IPS-20b (cell line): ENCODE results near the gene BRS3.

Experiments
- H3K27ac ChIP-seq: one replicate; pipeline ENCODE4 v1.5.1; 2013; ENCODE audit warnings: low read length
- H3K27me3 ChIP-seq: 2 replicates; pipeline ENCODE4 v1.6.1; 2013; ENCODE audit warnings: mild to moderate bottlenecking, low read length, inconsistent platforms; ENCODE audit not compliant: insufficient read depth
- H3K36me3 ChIP-seq: 2 replicates; pipeline ENCODE4 v1.6.1; 2013; ENCODE audit warnings: low read depth, mild to moderate bottlenecking, inconsistent platforms, low read length, moderate library complexity; ENCODE audit not compliant: insufficient read depth
- H3K4me1 ChIP-seq: 2 replicates; pipeline ENCODE4 v1.6.1; 2013; ENCODE audit warnings: mild to moderate bottlenecking, control low read depth, inconsistent platforms, low read length, moderate library complexity; ENCODE audit not compliant: insufficient read depth
- H3K4me3 ChIP-seq: 2 replicates; pipeline ENCODE4 v1.5.1; 2013; ENCODE audit warnings: mild to moderate bottlenecking, low read length, inconsistent platforms
- H3K9ac ChIP-seq: 2 replicates; pipeline ENCODE4 v1.6.1; 2013; ENCODE audit warnings: low read depth, mild to moderate bottlenecking, inconsistent platforms, low read length, moderate library complexity
- H3K9me3 ChIP-seq: 2 replicates; pipeline ENCODE4 v1.6.1; 2013; ENCODE audit warnings: mild to moderate bottlenecking, low read depth, low read length, inconsistent platforms; ENCODE audit not compliant: insufficient read depth

BRS3 gene

GRCh38 chrX:136464589-136464988, 23.2 kb upstream of the BRS3 start:
- Histone ChIP-seq H3K27ac (no peak overlapping the region), H3K9ac (no peak overlapping the region), H3K27me3 (no peaks in the 10 kb centered on the region)

GRCh38 chrX:136467303-136467702, 20.4 kb upstream of the BRS3 start:
- H3K27me3 ChIP-seq = no peaks in the 10 kb centered on the region
- H3K9me3 ChIP-seq = no peaks in the 10 kb centered on the region
- no peaks in the 10 kb centered on the region for H3K36me3 ChIP-seq
- no peak overlapping the region for H3K27ac ChIP-seq
- no peaks in the 10 kb centered on the region for H3K4me1 ChIP-seq
- no peak overlapping the region for H3K9ac ChIP-seq
- H3K4me3 ChIP-seq = no peak overlapping the region

More at GRCh38 chrX:136464589-136464988, 23.2 kb upstream of the BRS3 start:
- Histone ChIP-seq H3K36me3 (no peaks in the 10 kb centered on the region), H3K4me1 (no peaks in the 10 kb centered on the region), H3K4me3 (no peak overlapping the region), H3K9me3 (no peaks in the 10 kb centered on the region)

GRCh38 chrX:136468391-136469103, 19.2 kb upstream of the BRS3 start:
- no peaks in the 10 kb centered on the region for H3K36me3 ChIP-seq
- no peak overlapping the region for H3K27ac ChIP-seq
- no peak overlapping the region for H3K4me3 ChIP-seq
- H3K4me1 ChIP-seq = no peaks in the 10 kb centered on the region
- H3K9ac ChIP-seq = no peak overlapping the region
- H3K9me3 ChIP-seq = no peaks in the 10 kb centered on the region
- no peaks in the 10 kb centered on the region for H3K27me3 ChIP-seq

- H3K9me3 ChIP-seq = no peaks in the 10 kb centered on the region
- no peaks in the 10 kb centered on the region for H3K36me3 ChIP-seq
- no peak overlapping the region for H3K9ac ChIP-seq
- no peaks in the 10 kb centered on the region for H3K27me3 ChIP-seq
- no peak overlapping the region for H3K27ac ChIP-seq
- H3K4me1 ChIP-seq = no peaks in the 10 kb centered on the region
- H3K4me3 ChIP-seq = no peak overlapping the region
Measured at GRCh38 chrX:136473663-136474062, 14.1 kb upstream of the BRS3 start.

- H3K4me3 ChIP-seq = no peak overlapping the region
Measured at GRCh38 chrX:136475236-136475635, 12.5 kb upstream of the BRS3 start.

GRCh38 chrX:136476501-136476900, 11.2 kb upstream of the BRS3 start:
- Histone ChIP-seq H3K4me3 (no peak overlapping the region), H3K27ac (no peak overlapping the region), H3K4me1 (no peaks in the 10 kb centered on the region), H3K36me3 (no peaks in the 10 kb centered on the region), H3K9ac (no peak overlapping the region), H3K27me3 (no peaks in the 10 kb centered on the region), H3K9me3 (no peaks in the 10 kb centered on the region)

More at GRCh38 chrX:136475236-136475635, 12.5 kb upstream of the BRS3 start:
- no peak overlapping the region for H3K27ac ChIP-seq
- H3K9me3 ChIP-seq = no peaks in the 10 kb centered on the region
- H3K27me3 ChIP-seq = no peaks in the 10 kb centered on the region
- no peaks in the 10 kb centered on the region for H3K36me3 ChIP-seq
- H3K4me1 ChIP-seq = no peaks in the 10 kb centered on the region
- H3K9ac ChIP-seq = no peak overlapping the region

- no peaks in the 10 kb centered on the region for H3K36me3 ChIP-seq
- H3K4me1 ChIP-seq = no peaks in the 10 kb centered on the region
- no peak overlapping the region for H3K27ac ChIP-seq
- H3K9ac ChIP-seq = no peak overlapping the region
- no peak overlapping the region for H3K4me3 ChIP-seq
- H3K27me3 ChIP-seq = no peaks in the 10 kb centered on the region
- H3K9me3 ChIP-seq = no peaks in the 10 kb centered on the region
Measured at GRCh38 chrX:136477026-136477425, 10.7 kb upstream of the BRS3 start.

- Histone ChIP-seq H3K27ac (no peak overlapping the region), H3K9ac (no peak overlapping the region), H3K4me1 (no peaks in the 10 kb centered on the region), H3K27me3 (0 out of 2 replicates have a peak, but pooled peaks cover 3% of the 10 kb centered on the region), H3K4me3 (no peak overlapping the region), H3K36me3 (no peaks in the 10 kb centered on the region), H3K9me3 (no peaks in the 10 kb centered on the region)
Measured at GRCh38 chrX:136480383-136480782, 7.4 kb upstream of the BRS3 start.

- Histone ChIP-seq H3K27me3 (peaks cover 20% of the 10 kb centered on the region), H3K36me3 (no peaks in the 10 kb centered on the region), H3K4me3 (no peak overlapping the region), H3K9ac (no peak overlapping the region), H3K9me3 (no peaks in the 10 kb centered on the region), H3K27ac (no peak overlapping the region), H3K4me1 (no peaks in the 10 kb centered on the region)
Measured at GRCh38 chrX:136488706-136489105, 959 bp downstream of the BRS3 start.

- Histone ChIP-seq H3K4me3 (no peak overlapping the region), H3K27ac (no peak overlapping the region), H3K9ac (no peak overlapping the region), H3K4me1 (no peaks in the 10 kb centered on the region; the same call in 1 of the 2 replicates), H3K27me3 (peaks cover 15% of the 10 kb centered on the region), H3K36me3 (no peaks in the 10 kb centered on the region), H3K9me3 (no peaks in the 10 kb centered on the region)
Measured at GRCh38 chrX:136491832-136492231, 4.1 kb downstream of the BRS3 start.

GRCh38 chrX:136493011-136493410, 5.3 kb downstream of the BRS3 start:
- Histone ChIP-seq H3K4me1 (no peaks in the 10 kb centered on the region; the same call in 1 of the 2 replicates), H3K36me3 (no peaks in the 10 kb centered on the region), H3K9me3 (no peaks in the 10 kb centered on the region), H3K9ac (no peak overlapping the region), H3K27me3 (peaks cover 15% of the 10 kb centered on the region), H3K4me3 (no peak overlapping the region), H3K27ac (no peak overlapping the region)

- no peak overlapping the region for H3K27ac ChIP-seq
- H3K9me3 ChIP-seq = no peaks in the 10 kb centered on the region
- no peaks in the 10 kb centered on the region; the same call in 1 of the 2 replicates for H3K4me1 ChIP-seq
- no peak overlapping the region for H3K9ac ChIP-seq
- no peak overlapping the region for H3K4me3 ChIP-seq
- peaks cover 2% of the 10 kb centered on the region; the same call in 1 of the 2 replicates for H3K27me3 ChIP-seq
- peaks cover 8% of the 10 kb centered on the region; the same call in 1 of the 2 replicates for H3K36me3 ChIP-seq
Measured at GRCh38 chrX:136495043-136495442, 7.3 kb downstream of the BRS3 start.
